ENCODE measurements around the gene TRIM43B.
"Not testable (repeated sequence)": the region's sequence is repeated elsewhere in the genome, so short reads cannot be mapped to it uniquely, and the experiment has no call there.

The TRIM43B gene

GRCh38 chr2:95427196-95427867 lies 57.2 kb downstream of the TRIM43B start:
- H3K36me3 ChIP-seq (ENCODE audit: insufficient read depth, low read length); H3K9me3 ChIP-seq (ENCODE audit: insufficient read depth, low read depth, low read length); H3K4me3 ChIP-seq (ENCODE audit: low read length, poor library complexity, severe bottlenecking); H3K4me1 ChIP-seq (ENCODE audit: insufficient read depth, low read length, poor library complexity, severe bottlenecking); H3K27me3 ChIP-seq (ENCODE audit: insufficient read depth, low read length, poor library complexity, severe bottlenecking); H3K9ac ChIP-seq (ENCODE audit: low read depth, low read length, poor library complexity, severe bottlenecking); H4K20me1 ChIP-seq (ENCODE audit: insufficient read depth, low read length, poor library complexity, severe bottlenecking); H3K4me2 ChIP-seq (ENCODE audit: low read depth, low read length, poor library complexity, severe bottlenecking); H3F3A ChIP-seq (ENCODE audit: low read depth); H2AFZ ChIP-seq (ENCODE audit: low read length); H3K9me2 ChIP-seq (replicated peaks; ENCODE audit: low read depth, low read length); H3K79me2 ChIP-seq (ENCODE audit: insufficient read depth, low read length): not testable (repeated sequence)
